ENCODE measurements around the gene MAP7D2.

MAP7D2 gene

GRCh38 chrX:19964017-19964710, 152.5 kb downstream of the MAP7D2 start:
- no peak for DNase-seq

GRCh38 chrX:19960913-19961312, 155.8 kb downstream of the MAP7D2 start:
- no peak for DNase-seq

GRCh38 chrX:19958552-19959486, 157.9 kb downstream of the MAP7D2 start:
- DNase-seq = no peak

GRCh38 chrX:19956923-19957322, 159.8 kb downstream of the MAP7D2 start:
- DNase-seq = no peak

Data from EL (cell line).